ENCODE results near the gene HYAL1.
"Not testable (repeated sequence)": the region's sequence is repeated elsewhere in the genome, so short reads cannot be mapped to it uniquely, and the experiment has no call there.

Gene HYAL1

DNA sequence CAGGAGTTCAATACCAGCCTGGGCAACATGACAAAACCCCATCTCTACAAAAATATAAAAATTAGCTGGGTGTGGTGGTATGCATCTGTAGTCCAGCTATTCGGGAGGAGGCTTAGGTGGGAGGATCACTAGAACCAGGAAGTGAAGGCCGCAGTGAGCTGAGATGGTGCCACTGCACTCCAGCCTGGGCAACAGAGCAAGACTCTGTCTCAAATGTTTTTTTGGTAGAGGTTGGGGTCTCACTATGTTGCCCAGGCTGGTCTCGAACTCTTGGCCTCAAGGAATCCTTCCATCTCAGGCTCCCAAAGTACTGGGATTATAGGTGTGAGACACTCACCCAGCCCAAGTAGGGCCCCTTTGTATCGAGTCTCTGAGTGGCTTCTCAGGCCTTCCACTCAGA is 9.3 kb downstream of the HYAL1 start:
- no peak for DNase-seq (ENCODE audit: low spot score)

- DNase-seq (ENCODE audit: low spot score), result no peak
Observed at GRCh38 chr3:50293079-50293801, 10.1 kb downstream of the HYAL1 start.

DNA sequence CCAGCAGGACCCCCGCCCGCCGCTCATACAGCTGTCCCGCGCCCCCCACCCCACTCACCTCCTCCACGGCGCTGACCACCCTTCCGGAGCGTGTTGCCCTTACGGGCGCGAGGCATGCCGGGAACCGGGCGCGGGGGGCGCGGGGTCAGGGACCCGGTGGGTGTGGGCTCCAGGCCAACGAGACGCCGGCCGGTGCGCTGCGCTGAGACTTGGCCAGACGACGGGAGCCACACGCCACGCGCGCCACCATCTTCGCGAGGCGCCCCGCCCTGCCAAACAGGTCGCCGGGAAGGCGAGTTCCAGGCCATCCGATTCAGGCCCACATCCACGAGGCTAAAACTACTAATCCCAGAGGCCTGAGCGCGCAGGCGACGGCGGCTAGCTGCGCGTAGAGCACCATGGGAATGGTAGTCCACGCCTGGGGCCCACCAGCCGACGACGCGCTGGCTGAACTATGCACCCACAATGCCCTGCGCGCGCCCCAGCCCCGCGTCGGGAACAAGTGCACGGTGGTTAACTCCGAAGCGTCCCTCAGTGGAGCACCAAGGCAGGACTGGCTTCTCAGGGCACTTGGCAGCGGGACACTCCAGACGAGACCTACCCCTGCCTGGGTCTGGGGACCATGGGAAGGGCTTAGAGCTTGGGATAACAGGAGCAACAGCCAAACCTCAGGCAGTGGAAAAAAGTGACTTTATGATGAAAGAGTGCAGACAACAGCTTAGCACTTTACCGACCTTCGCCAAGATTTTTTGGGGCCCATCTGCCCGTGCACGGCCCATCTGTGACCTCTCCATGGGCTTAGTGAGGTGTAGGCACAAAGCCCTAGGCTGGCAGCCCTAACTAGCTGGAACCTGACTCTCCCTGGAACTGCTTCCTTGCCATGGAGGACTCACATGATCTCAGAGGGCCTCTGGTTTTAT is 11.0 kb downstream of the HYAL1 start, which contains the start of gene IFRD2:
Gene IFRD2, minus strand, starts transcription at position 271 of the 920 bp plus-strand sequence. Its CDS starts 155 bp downstream, at position 116.
- DNase-seq (ENCODE audit: low spot score), result peak; percentile 96

DNA sequence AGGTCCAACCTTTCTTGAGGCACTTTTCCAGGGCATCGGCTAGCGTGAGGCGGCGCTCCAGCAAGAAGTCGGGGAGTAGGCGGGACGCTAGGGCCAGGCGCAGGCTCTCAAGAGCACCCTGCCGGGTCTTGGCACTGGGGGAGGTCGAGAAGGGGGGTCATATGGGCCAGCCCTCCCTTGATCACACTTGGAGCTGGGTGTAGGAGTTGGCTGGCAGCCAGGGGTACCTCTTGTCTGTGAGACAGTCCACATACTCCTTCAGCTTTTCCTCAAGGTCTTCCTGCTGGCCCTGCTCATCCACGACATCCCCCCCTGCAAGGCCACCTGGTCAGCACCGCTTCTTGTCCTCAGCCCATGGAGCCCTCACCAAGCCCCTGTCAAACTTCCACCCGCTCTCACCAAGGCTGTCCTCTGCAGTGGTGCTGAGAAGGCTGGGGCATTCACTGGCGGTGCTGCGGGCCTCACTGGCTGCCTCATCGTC is 13.2 kb downstream of the HYAL1 start:
- DNase-seq (ENCODE audit: low spot score), result peak; percentile 61

DNA sequence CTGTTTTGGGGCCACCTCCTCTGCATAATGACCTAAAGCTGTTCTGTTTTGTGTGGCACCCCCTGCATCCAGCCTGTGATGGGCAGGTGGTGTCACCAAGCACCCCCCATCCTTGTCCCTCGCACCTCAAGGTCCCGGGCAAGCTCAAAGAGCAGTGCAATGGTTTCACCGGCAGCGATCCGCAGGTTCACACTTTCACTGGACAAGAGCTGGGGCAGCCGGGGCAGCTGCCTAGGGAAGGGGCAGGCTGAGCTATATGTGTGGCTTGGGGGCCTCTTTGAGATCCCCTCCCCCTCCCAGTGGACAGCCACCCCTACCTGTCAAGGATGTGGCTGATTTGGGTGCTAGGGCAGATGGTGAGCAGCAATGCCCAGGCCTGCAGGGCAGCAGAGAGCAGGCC is 14.2 kb downstream of the HYAL1 start:
- DNase-seq (ENCODE audit: low spot score), result no peak

DNA sequence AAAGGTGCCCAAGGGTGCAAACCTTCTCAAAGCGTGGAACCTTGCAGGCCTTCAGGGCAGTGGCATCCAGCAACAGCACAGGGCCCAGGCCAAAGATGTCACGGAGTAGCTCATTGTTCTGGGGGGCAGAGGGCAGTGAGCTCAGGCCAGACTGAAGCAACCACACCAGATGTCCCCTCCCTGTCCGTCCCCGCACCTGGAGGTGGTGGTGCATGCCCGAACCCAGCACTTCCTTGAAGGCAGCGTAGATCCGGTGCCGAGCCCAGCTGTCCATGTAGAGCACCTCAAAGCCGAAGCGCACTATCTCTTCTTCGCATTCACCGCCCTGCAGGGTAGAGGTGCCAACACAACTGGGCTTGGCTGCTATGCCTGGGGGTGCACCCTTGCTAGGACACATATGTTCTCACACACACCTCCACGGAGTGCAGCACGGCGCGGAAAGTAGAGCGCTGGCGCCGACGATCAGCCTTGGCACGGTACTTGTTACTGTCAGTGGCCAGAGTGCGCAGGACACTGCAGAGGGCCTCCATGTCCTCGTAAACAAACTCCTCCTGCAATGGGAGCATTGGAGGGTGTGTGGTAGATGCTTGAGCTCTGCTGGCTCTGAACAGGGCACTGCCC is 14.9 kb downstream of the HYAL1 start:
- no peak for DNase-seq (ENCODE audit: low spot score)

DNA sequence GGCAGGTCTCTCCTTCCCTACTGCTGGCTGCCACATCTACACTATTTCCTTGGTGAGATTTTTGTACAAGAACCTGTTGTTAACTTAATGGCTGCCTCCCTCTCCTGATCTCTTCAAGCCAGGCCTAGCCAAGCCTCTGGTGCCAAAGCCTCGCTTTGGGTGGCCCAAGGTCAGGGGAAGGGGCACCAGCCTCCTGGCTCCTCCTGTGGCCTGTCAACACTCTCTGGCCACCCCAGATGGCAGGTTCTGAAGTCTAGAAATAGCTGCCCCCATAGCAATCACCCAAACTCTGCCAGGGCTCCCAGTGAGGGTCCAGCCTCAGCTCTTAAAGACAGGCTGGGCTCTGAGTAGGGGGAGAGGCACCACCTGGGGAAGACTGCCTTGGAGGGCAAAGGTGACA is 16.1 kb downstream of the HYAL1 start:
- DNase-seq (ENCODE audit: low spot score), result no peak

GRCh38 chr3:50286322-50287227 is 16.8 kb downstream of the HYAL1 start:
- DNase-seq (ENCODE audit: low spot score), result no peak

GRCh38 chr3:50284121-50284520 is 19.3 kb downstream of the HYAL1 start:
- DNase-seq (ENCODE audit: low spot score), result not testable (repeated sequence)

GRCh38 chr3:50279255-50280016 is 23.9 kb downstream of the HYAL1 start:
- no peak for DNase-seq (ENCODE audit: low spot score)

DNA sequence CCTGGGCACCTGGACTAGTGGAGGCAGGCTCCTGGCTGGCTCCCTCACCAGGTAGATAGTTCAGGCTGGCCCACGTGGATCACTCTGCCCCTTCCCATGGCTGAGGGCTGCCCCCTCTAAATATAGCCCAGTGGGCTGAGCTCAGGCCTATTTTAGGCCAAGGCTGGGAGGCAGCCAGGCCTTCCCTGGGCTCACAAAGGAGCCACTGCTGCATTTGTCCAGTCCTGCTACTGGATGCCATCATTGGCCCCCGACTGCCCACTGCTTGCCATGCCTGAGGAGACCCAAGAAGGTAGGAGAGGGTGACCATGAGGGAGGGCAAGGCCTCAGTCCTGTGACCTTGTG is 24.5 kb downstream of the HYAL1 start, which contains the start of gene LSMEM2:
Gene LSMEM2, plus strand, starts transcription at position 208 of the 345 bp plus-strand sequence. Its CDS starts 27 bp downstream, at position 235.
- DNase-seq (ENCODE audit: low spot score), result no peak

DNA sequence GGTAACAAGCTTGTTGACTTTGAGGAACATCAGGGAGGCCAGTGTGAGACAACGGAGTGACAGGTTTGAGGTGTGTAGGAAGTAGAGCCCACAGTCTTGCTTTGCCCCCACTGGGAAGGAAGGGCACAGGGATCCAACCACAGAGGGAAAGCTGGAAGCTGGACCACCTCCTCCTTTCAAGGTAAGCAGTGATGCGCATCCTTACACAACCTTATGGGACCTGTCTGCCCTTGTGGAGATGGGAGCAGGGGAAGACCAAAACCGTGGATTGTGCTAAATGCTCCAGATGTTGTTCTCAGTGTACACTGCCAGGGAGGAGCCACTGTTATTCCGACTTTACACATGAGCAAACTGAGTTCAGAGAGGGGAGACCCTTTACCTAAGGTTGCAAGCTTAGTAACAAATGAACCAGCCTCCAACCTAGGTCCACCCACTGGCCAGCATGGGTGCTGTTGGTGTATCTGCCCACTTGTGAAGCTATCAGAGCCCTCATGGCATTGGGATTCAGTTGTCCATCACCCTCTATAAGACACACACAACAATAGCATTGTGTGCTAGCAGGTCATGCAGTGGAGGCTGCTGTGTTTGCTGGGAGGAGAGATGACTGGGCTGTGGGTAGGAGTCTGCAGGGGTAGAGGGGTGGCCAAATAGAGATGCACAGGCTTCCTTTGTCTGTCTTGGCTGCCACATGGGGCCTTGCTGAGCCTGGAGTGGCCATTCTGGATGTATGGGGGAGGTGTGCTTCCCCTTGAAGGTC is 25.1 kb downstream of the HYAL1 start:
- no peak for DNase-seq (ENCODE audit: low spot score)

DNA sequence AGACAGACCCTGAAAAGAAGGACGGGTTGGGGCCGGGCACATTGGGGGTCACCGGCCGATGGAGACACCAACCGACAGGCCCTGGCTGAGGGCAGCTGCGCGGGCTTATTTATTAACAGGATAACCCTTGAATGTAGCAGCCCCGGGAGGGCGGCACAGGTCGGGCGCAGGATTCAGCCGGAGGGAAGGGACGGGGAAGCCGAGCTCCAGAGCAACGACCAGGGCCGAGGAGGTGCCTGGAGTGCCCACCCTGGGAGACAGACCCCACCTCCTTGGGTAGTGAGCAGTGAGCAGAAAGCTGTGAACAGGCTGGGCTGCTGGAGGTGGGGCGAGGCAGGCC is 26.6 kb downstream of the HYAL1 start:
- no peak for DNase-seq (ENCODE audit: low spot score)

GRCh38 chr3:50275996-50276761 is 27.2 kb downstream of the HYAL1 start:
- no peak for DNase-seq (ENCODE audit: low spot score)

GRCh38 chr3:50275141-50275995 is 28.0 kb downstream of the HYAL1 start:
- no peak for DNase-seq (ENCODE audit: low spot score)

DNA sequence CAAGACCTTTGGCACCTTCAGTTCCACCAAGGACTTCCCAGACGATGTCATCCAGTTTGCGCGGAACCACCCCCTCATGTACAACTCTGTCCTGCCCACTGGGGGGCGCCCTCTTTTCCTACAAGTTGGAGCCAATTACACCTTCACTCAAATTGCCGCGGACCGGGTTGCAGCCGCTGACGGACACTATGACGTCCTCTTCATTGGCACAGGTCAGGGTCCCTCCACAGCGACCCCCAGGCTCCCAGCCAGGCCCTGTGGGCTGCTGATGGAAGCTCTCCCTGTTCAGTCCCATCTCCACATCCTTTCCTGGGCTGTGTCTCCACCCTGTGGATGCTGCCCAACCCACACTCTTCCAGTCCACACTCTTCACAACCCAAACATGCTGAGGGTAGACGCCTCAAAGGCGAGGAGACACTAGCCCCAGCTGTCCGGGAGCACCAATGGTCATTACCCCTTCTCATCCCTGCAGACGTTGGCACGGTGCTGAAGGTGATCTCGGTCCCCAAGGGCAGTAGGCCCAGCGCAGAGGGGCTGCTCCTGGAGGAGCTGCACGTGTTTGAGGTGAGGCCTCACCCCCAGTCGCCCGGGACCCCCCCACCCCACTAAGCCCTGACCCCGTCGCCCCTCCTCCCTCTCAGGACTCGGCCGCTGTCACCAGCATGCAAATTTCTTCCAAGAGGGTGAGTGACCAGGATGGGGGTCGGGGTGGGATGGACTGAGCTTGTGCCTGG is 28.8 kb downstream of the HYAL1 start:
- no peak for DNase-seq (ENCODE audit: low spot score)

DNA sequence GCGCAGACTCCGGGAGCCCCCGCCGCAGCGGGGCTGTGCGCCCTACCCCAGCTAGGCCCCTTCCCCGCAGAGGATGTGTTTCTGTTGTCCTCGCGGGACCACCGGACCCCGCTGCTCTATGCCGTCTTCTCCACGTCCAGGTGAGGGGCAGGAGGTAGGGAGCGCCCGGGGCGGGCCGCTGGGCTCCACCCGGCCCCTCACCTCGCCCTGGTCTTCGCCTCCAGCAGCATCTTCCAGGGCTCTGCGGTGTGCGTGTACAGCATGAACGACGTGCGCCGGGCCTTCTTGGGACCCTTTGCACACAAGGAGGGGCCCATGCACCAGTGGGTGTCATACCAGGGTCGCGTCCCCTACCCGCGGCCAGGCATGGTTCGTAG is 29.7 kb downstream of the HYAL1 start:
- DNase-seq (ENCODE audit: low spot score), result no peak

Data from left forelimb (tissue), 1 donor.